ENCODE measurements around the gene OR14C36.
A peak's percentile ranks its signal among the peaks of the same experiment; 100 is the strongest.
"Not testable (repeated sequence)": the region's sequence is repeated elsewhere in the genome, so short reads cannot be mapped to it uniquely, and the experiment has no call there.

The OR14C36 gene, protein sequence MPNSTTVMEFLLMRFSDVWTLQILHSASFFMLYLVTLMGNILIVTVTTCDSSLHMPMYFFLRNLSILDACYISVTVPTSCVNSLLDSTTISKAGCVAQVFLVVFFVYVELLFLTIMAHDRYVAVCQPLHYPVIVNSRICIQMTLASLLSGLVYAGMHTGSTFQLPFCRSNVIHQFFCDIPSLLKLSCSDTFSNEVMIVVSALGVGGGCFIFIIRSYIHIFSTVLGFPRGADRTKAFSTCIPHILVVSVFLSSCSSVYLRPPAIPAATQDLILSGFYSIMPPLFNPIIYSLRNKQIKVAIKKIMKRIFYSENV

DNA sequence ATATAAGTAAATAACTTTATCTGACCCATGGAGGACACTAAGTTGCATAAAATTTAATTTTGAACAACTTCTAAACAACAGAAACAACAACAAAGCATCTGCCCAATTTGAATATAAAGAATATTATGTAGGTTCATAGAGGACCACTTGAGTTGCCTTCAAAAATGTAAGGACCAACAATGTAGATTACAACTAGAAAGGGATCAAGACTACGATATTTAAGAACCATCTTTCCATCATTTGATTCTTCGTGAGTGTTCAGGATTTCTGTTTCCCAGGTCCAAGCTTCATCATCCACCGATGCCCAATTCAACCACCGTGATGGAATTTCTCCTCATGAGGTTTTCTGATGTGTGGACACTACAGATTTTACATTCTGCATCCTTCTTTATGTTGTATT is at the start of gene OR14C36:
Gene OR14C36 (plus strand): TSS at position 301 of the 400 bp plus-strand sequence. CDS start 0 bp downstream, at position 301.
- H3K4me3 Mint-ChIP-seq = no peak within 1 kb of the TSS
- H3K27ac Mint-ChIP-seq = no peak within 1 kb of the TSS
- H3K27me3 Mint-ChIP-seq = peaks cover 6% of the 10 kb centered on the region
- no peaks in the 10 kb centered on the region for H3K4me1 Mint-ChIP-seq
- no peaks in the 10 kb centered on the region for H3K9me3 Mint-ChIP-seq
- no peaks in the 10 kb centered on the region for H3K36me3 Mint-ChIP-seq

GRCh38 chr1:248303324-248303723 is 45.3 kb upstream of the OR14C36 start, which contains the start of gene OR2T12:
OR2T12 (minus strand) TSS chr1:248303424; CDS start chr1:248295578, 7,846 bp downstream.
- Mint-ChIP-seq H3K27ac (no peak within 1 kb of the TSS), H3K27me3 (no peaks in the 10 kb centered on the region), H3K36me3 (peaks cover 2% of the 10 kb centered on the region), H3K4me3 (no peak within 1 kb of the TSS), H3K4me1 (no peaks in the 10 kb centered on the region), H3K9me3 (no peaks in the 10 kb centered on the region)

GRCh38 chr1:248305672-248306071 is 42.9 kb upstream of the OR14C36 start:
- H3K4me3 Mint-ChIP-seq, H3K27ac Mint-ChIP-seq, H3K9me3 Mint-ChIP-seq, H3K36me3 Mint-ChIP-seq, H3K4me1 Mint-ChIP-seq, H3K27me3 Mint-ChIP-seq: not testable (repeated sequence)

- H3K4me1 Mint-ChIP-seq = no peaks in the 10 kb centered on the region
- H3K36me3 Mint-ChIP-seq = no peaks in the 10 kb centered on the region
- no peak overlapping the region for H3K27ac Mint-ChIP-seq
- no peaks in the 10 kb centered on the region for H3K9me3 Mint-ChIP-seq
- no peaks in the 10 kb centered on the region for H3K27me3 Mint-ChIP-seq
- H3K4me3 Mint-ChIP-seq = no peak overlapping the region
Observed at GRCh38 chr1:248306103-248306502, 42.5 kb upstream of the OR14C36 start.

DNA sequence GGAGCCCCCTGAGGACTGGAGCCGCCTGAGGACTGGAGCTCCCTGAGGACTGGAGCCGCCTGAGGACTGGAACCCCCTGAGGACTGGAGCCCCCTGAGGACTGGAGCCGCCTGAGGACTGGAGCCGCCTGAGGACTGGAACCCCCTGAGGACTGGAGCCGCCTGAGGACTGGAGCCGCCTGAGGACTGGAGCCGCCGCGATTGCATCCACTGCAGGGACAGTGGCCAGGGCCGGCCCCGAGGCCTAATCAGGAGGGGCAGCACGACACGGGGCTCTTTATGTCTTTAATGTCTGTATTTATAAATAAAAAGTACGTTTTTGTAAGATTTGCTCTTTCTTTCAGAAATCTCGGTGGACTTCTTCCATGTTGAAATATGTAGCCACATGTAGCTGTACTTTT is 41.8 kb upstream of the OR14C36 start:
- H3K27me3 Mint-ChIP-seq, H3K27ac Mint-ChIP-seq, H3K4me1 Mint-ChIP-seq, H3K4me3 Mint-ChIP-seq, H3K36me3 Mint-ChIP-seq, H3K9me3 Mint-ChIP-seq: not testable (repeated sequence)

GRCh38 chr1:248316796-248317195 is 31.8 kb upstream of the OR14C36 start:
- H3K27me3 Mint-ChIP-seq = peaks cover 25% of the 10 kb centered on the region
- H3K4me1 Mint-ChIP-seq = no peaks in the 10 kb centered on the region
- no peak overlapping the region for H3K27ac Mint-ChIP-seq
- peaks cover 25% of the 10 kb centered on the region for H3K9me3 Mint-ChIP-seq
- H3K4me3 Mint-ChIP-seq = no peak overlapping the region
- peaks cover 4% of the 10 kb centered on the region for H3K36me3 Mint-ChIP-seq

DNA sequence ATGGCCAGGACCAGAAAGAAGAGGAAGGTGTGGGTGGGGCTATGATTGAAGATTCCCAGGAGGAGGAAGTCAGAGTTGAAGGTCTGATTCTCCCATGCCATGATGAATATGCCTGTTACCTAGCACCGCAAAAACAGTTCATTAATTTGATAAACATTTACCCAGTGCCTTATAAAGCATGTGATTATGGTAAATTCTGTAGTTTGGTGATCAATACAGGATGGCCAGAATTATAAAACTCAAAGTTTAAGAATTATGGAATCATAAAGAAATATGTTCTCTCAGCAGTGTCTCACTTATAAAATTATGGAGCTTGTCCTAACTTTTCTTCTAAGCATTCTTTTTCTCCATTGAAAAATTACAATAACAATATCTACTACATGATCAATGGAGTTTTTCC is 24.1 kb upstream of the OR14C36 start, which contains the start of gene OR2M7:
Gene OR2M7 (minus strand): TSS at position 101 of the 400 bp plus-strand sequence. CDS start 0 bp downstream, at position 101.
- Mint-ChIP-seq H3K9me3 (peaks cover 5% of the 10 kb centered on the region), H3K27ac (no peak within 1 kb of the TSS), H3K4me3 (no peak within 1 kb of the TSS), H3K4me1 (no peaks in the 10 kb centered on the region), H3K27me3 (peaks cover 14% of the 10 kb centered on the region), H3K36me3 (no peaks in the 10 kb centered on the region)

- Mint-ChIP-seq H3K4me1 (no peaks in the 10 kb centered on the region), H3K4me3 (no peak overlapping the region), H3K27me3 (peaks cover 3% of the 10 kb centered on the region), H3K36me3 (no peaks in the 10 kb centered on the region), H3K27ac (no peak overlapping the region), H3K9me3 (no peaks in the 10 kb centered on the region)
Observed at GRCh38 chr1:248343451-248343850, 5.1 kb upstream of the OR14C36 start.

GRCh38 chr1:248359415-248359814 is 10.8 kb downstream of the OR14C36 start:
- Mint-ChIP-seq H3K36me3 (no peaks in the 10 kb centered on the region), H3K4me3 (no peak overlapping the region), H3K27ac (no peak overlapping the region)

GRCh38 chr1:248361121-248361715 is 12.6 kb downstream of the OR14C36 start, which contains the start of gene OR2T4:
OR2T4 (plus strand) TSS chr1:248361665; CDS start chr1:248361665, 0 bp downstream.
- Mint-ChIP-seq H3K27ac (no peak within 1 kb of the TSS), H3K27me3 (peaks cover 6% of the 10 kb centered on the region), H3K4me1 (no peaks in the 10 kb centered on the region), H3K36me3 (no peaks in the 10 kb centered on the region), H3K9me3 (peaks cover 7% of the 10 kb centered on the region), H3K4me3 (no peak within 1 kb of the TSS)

More at GRCh38 chr1:248359415-248359814, 10.8 kb downstream of the OR14C36 start:
- peaks cover 2% of the 10 kb centered on the region for H3K9me3 Mint-ChIP-seq
- no peaks in the 10 kb centered on the region for H3K4me1 Mint-ChIP-seq
- peaks cover 2% of the 10 kb centered on the region for H3K27me3 Mint-ChIP-seq

GRCh38 chr1:248366609-248367008 is 18.0 kb downstream of the OR14C36 start:
- H3K4me1 Mint-ChIP-seq = peaks cover 2% of the 10 kb centered on the region

DNA sequence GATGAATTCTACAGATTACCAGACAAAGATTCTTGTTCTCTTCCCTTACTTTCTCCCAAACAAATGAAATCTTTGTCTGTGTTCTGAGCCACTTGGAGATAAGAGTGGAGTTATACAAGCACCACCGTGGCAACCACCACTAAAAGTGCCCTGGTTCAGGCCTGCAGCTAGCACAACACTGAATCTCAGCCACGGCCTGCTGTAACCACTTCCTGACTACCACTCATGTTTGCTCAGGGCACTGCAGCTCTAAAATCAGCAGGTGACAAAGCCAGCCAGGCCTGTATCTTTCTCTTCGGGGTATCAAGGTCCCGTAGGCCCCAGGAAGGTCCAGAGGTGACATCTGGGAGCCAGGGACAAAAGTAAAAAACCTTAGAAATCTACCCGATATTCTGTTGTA is 23.8 kb downstream of the OR14C36 start:
- Mint-ChIP-seq H3K9me3 (no peaks in the 10 kb centered on the region), H3K4me3 (no peak overlapping the region), H3K27me3 (no peaks in the 10 kb centered on the region), H3K36me3 (no peaks in the 10 kb centered on the region), H3K27ac (peak overlapping the region; percentile 53), H3K4me1 (peaks cover 24% of the 10 kb centered on the region)

More at GRCh38 chr1:248366609-248367008, 18.0 kb downstream of the OR14C36 start:
- Mint-ChIP-seq H3K27ac (no peak overlapping the region), H3K36me3 (no peaks in the 10 kb centered on the region), H3K4me3 (no peak overlapping the region), H3K9me3 (peaks cover 7% of the 10 kb centered on the region), H3K27me3 (peaks cover 6% of the 10 kb centered on the region)

GRCh38 chr1:248373761-248374160 is 25.2 kb downstream of the OR14C36 start:
- Mint-ChIP-seq H3K27ac (no peak overlapping the region), H3K4me3 (no peak overlapping the region), H3K36me3 (no peaks in the 10 kb centered on the region)

GRCh38 chr1:248375446-248375845 is 26.9 kb downstream of the OR14C36 start, which contains the start of gene OR2T6:
OR2T6 (plus strand) TSS chr1:248375746; CDS start chr1:248387609, 11,863 bp downstream.
- no peak within 1 kb of the TSS for H3K4me3 Mint-ChIP-seq
- H3K9me3 Mint-ChIP-seq = no peaks in the 10 kb centered on the region
- H3K27ac Mint-ChIP-seq = no peak within 1 kb of the TSS
- H3K36me3 Mint-ChIP-seq = no peaks in the 10 kb centered on the region
- H3K27me3 Mint-ChIP-seq = no peaks in the 10 kb centered on the region
- peaks cover 24% of the 10 kb centered on the region for H3K4me1 Mint-ChIP-seq

More at GRCh38 chr1:248373761-248374160, 25.2 kb downstream of the OR14C36 start:
- H3K27me3 Mint-ChIP-seq = no peaks in the 10 kb centered on the region
- H3K4me1 Mint-ChIP-seq = peaks cover 24% of the 10 kb centered on the region
- H3K9me3 Mint-ChIP-seq = no peaks in the 10 kb centered on the region

GRCh38 chr1:248376916-248377315 is 28.3 kb downstream of the OR14C36 start:
- peaks cover 19% of the 10 kb centered on the region for H3K4me1 Mint-ChIP-seq
- H3K27ac Mint-ChIP-seq = no peak overlapping the region
- H3K36me3 Mint-ChIP-seq = no peaks in the 10 kb centered on the region
- H3K4me3 Mint-ChIP-seq = no peak overlapping the region
- H3K9me3 Mint-ChIP-seq = no peaks in the 10 kb centered on the region
- no peaks in the 10 kb centered on the region for H3K27me3 Mint-ChIP-seq

GRCh38 chr1:248380854-248381253 is 32.3 kb downstream of the OR14C36 start:
- no peak overlapping the region for H3K4me3 Mint-ChIP-seq
- no peaks in the 10 kb centered on the region for H3K9me3 Mint-ChIP-seq
- H3K4me1 Mint-ChIP-seq = no peaks in the 10 kb centered on the region
- H3K27me3 Mint-ChIP-seq = peaks cover 2% of the 10 kb centered on the region
- H3K27ac Mint-ChIP-seq = no peak overlapping the region
- no peaks in the 10 kb centered on the region for H3K36me3 Mint-ChIP-seq
